Measurements from ENCODE around the gene GALNT9.

GRCh38 chr12:132351751-132352495, 22.5 kb upstream of the GALNT9 start:
- TF ChIP-seq RARB (CRISPR knock-in tag; IDR thresholded peaks at IDR 0.05), result no peak
- TF ChIP-seq, protein P1, sequence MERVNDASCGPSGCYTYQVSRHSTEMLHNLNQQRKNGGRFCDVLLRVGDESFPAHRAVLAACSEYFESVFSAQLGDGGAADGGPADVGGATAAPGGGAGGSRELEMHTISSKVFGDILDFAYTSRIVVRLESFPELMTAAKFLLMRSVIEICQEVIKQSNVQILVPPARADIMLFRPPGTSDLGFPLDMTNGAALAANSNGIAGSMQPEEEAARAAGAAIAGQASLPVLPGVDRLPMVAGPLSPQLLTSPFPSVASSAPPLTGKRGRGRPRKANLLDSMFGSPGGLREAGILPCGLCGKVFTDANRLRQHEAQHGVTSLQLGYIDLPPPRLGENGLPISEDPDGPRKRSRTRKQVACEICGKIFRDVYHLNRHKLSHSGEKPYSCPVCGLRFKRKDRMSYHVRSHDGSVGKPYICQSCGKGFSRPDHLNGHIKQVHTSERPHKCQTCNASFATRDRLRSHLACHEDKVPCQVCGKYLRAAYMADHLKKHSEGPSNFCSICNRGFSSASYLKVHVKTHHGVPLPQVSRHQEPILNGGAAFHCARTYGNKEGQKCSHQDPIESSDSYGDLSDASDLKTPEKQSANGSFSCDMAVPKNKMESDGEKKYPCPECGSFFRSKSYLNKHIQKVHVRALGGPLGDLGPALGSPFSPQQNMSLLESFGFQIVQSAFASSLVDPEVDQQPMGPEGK (CRISPR knock-in tag; IDR thresholded peaks at IDR 0.05; ENCODE audit: borderline replicate concordance), result no peak
- no peak for TF ChIP-seq ZFP3 (CRISPR knock-in tag; IDR thresholded peaks at IDR 0.05)
- TF ChIP-seq BACH2 (CRISPR knock-in tag; IDR thresholded peaks at IDR 0.05; ENCODE audit: borderline replicate concordance), result no peak
- no peak for TF ChIP-seq CSRNP3 (CRISPR knock-in tag; IDR thresholded peaks at IDR 0.05)
- TF ChIP-seq TOX (CRISPR knock-in tag; IDR thresholded peaks at IDR 0.05; ENCODE audit: borderline replicate concordance), result no peak
- no peak for TF ChIP-seq ZNF8 (CRISPR knock-in tag; IDR thresholded peaks at IDR 0.05)
- no peak for TF ChIP-seq SNAI2 (CRISPR knock-in tag; IDR thresholded peaks at IDR 0.05)
